Neural crest cell (in vitro differentiated cells): Measurements from ENCODE around the gene ARHGAP15. TPM values are rescaled to one million over a fixed set of nuclear protein-coding genes. Genes with fewer than 3 reads are reported as not detected.

Source experiments
- DNase-seq: peaks from one replicate; pipeline ENCODE4 v3.0.0; 2021; ENCODE audit warnings: low read depth, mixed read lengths, low spot score
- H3K27ac Mint-ChIP-seq: one replicate; pipeline ENCODE4 v1.8.0; 2021; ENCODE audit warnings: mild to moderate bottlenecking, mixed read lengths; ENCODE audit not compliant: unreplicated experiment
- H3K27me3 Mint-ChIP-seq: 2 replicates; pipeline ENCODE4 v1.8.0; 2021; ENCODE audit warnings: low read depth, mild to moderate bottlenecking, mixed read lengths
- H3K36me3 Mint-ChIP-seq: 2 replicates; pipeline ENCODE4 v1.8.0; 2021; ENCODE audit warnings: low read depth, mild to moderate bottlenecking, mixed read lengths
- H3K4me1 Mint-ChIP-seq: 2 replicates; pipeline ENCODE4 v1.8.0; 2021; ENCODE audit warnings: mixed read lengths
- H3K4me3 Mint-ChIP-seq: one replicate; pipeline ENCODE4 v1.8.0; 2021; ENCODE audit warnings: mild to moderate bottlenecking, mixed read lengths
- H3K9me3 Mint-ChIP-seq: 2 replicates; pipeline ENCODE4 v1.8.0; 2021; ENCODE audit warnings: mixed read lengths
- CTCF ChIP-seq: fragments of 200-600 bp; sonication (generic); conservative IDR thresholded peaks from 2 replicates; pipeline ENCODE4 v1.5.0; 2021; ENCODE audit warnings: antibody characterized with exemption, mild to moderate bottlenecking
- total RNA-seq: library from RNA; stranded (reverse); gene quantifications from 2 replicates; pipeline ENCODE4 v1.2.1, GENCODE V29; 2021

ARHGAP15 gene
- total RNA-seq, 1 donor from 2014 or later, result 2.8 TPM

- H3K9me3 Mint-ChIP-seq, result peaks cover 3% of the 10 kb centered on the region
- peaks cover 5% of the 10 kb centered on the region for H3K4me1 Mint-ChIP-seq
- TF ChIP-seq CTCF, result no peak
- no peak overlapping the region for H3K27ac Mint-ChIP-seq
- H3K4me3 Mint-ChIP-seq, result no peak overlapping the region
- no peaks in the 10 kb centered on the region for H3K36me3 Mint-ChIP-seq
- no peaks in the 10 kb centered on the region for H3K27me3 Mint-ChIP-seq
- DNase-seq, result no peak
Measured at GRCh38 chr2:143764261-143764660, 635.0 kb downstream of the ARHGAP15 start.

- Mint-ChIP-seq H3K36me3 (no peaks in the 10 kb centered on the region), H3K27ac (no peak overlapping the region), H3K27me3 (no peaks in the 10 kb centered on the region), H3K4me3 (no peak overlapping the region), H3K4me1 (peaks cover 5% of the 10 kb centered on the region), H3K9me3 (peaks cover 3% of the 10 kb centered on the region)
- no peak for TF ChIP-seq CTCF
- DNase-seq, result no peak
Measured at GRCh38 chr2:143764706-143765105, 635.5 kb downstream of the ARHGAP15 start.

- Mint-ChIP-seq H3K27ac (no peak overlapping the region), H3K27me3 (no peaks in the 10 kb centered on the region), H3K9me3 (peaks cover 3% of the 10 kb centered on the region), H3K4me1 (no peaks in the 10 kb centered on the region), H3K4me3 (no peak overlapping the region), H3K36me3 (no peaks in the 10 kb centered on the region)
- DNase-seq, result no peak
- TF ChIP-seq CTCF, result no peak
Measured at GRCh38 chr2:143768991-143769390, 639.8 kb downstream of the ARHGAP15 start.

- Mint-ChIP-seq H3K9me3 (no peaks in the 10 kb centered on the region), H3K27ac (no peak overlapping the region), H3K27me3 (no peaks in the 10 kb centered on the region), H3K4me3 (no peak overlapping the region), H3K4me1 (peaks cover 6% of the 10 kb centered on the region), H3K36me3 (no peaks in the 10 kb centered on the region)
- no peak for DNase-seq
- no peak for TF ChIP-seq CTCF
Measured at GRCh38 chr2:143771939-143772338, 642.7 kb downstream of the ARHGAP15 start.

GRCh38 chr2:143776526-143777297 lies 647.5 kb downstream of the ARHGAP15 start:
- no peak for DNase-seq
- Mint-ChIP-seq H3K27ac (no peak overlapping the region), H3K9me3 (no peaks in the 10 kb centered on the region), H3K36me3 (no peaks in the 10 kb centered on the region), H3K27me3 (no peaks in the 10 kb centered on the region), H3K4me3 (no peak overlapping the region), H3K4me1 (peaks cover 19% of the 10 kb centered on the region)
- TF ChIP-seq CTCF, result no peak
